ENCODE results near the gene DPM1. TPM values are rescaled to one million over a fixed set of nuclear protein-coding genes. Genes with fewer than 3 reads are reported as not detected.

DPM1 gene
- total RNA-seq, 1 donor from 2014 or later: 30.2 TPM

- Histone ChIP-seq H3K4me3 (no peak overlapping the region), H3K27me3 (no peaks in the 10 kb centered on the region), H3K27ac (no peak overlapping the region), H3K4me1 (peaks cover 80% of the 10 kb centered on the region), H3K36me3 (peaks cover 8% of the 10 kb centered on the region), H3K9me3 (no peaks in the 10 kb centered on the region)
- TF ChIP-seq CTCF (IDR thresholded peaks at IDR 0.05): no peak
- intact Hi-C loops (cut with DNase I): no loop called here
- peak; percentile 55 for ATAC-seq
- DNase-seq: peak; percentile 76
Measured at GRCh38 chr20:50919567-50919966, 38.8 kb downstream of the DPM1 start.

GRCh38 chr20:50918403-50918802 is 39.9 kb downstream of the DPM1 start:
- Histone ChIP-seq H3K9me3 (no peaks in the 10 kb centered on the region), H3K4me3 (no peak overlapping the region), H3K27ac (no peak overlapping the region), H3K27me3 (no peaks in the 10 kb centered on the region), H3K36me3 (peaks cover 5% of the 10 kb centered on the region), H3K4me1 (peaks cover 81% of the 10 kb centered on the region)
- no peak for TF ChIP-seq CTCF (IDR thresholded peaks at IDR 0.05)
- ATAC-seq (no peak), DNase-seq (no peak)
- intact Hi-C loops (cut with DNase I): no loop called here

- no peak for TF ChIP-seq CTCF (IDR thresholded peaks at IDR 0.05)
- no peak overlapping the region for H3K4me3 ChIP-seq
- intact Hi-C loops (cut with DNase I): no loop called here
- DNase-seq (no peak), ATAC-seq (no peak)
- no peaks in the 10 kb centered on the region for H3K9me3 ChIP-seq
- no peaks in the 10 kb centered on the region for H3K27me3 ChIP-seq
- H3K4me1 ChIP-seq: peaks cover 73% of the 10 kb centered on the region
- no peak overlapping the region for H3K27ac ChIP-seq
- H3K36me3 ChIP-seq: no peaks in the 10 kb centered on the region
Measured at GRCh38 chr20:50916934-50917333, 41.4 kb downstream of the DPM1 start.

GRCh38 chr20:50916257-50916656 is 42.1 kb downstream of the DPM1 start:
- H3K9me3 ChIP-seq: no peaks in the 10 kb centered on the region
- peaks cover 73% of the 10 kb centered on the region for H3K4me1 ChIP-seq
- intact Hi-C loops (cut with DNase I): no loop called here

GRCh38 chr20:50915424-50915823 is 42.9 kb downstream of the DPM1 start:
- H3K9me3 ChIP-seq: no peaks in the 10 kb centered on the region
- intact Hi-C loops (cut with DNase I): no loop called here
- ATAC-seq (no peak), DNase-seq (no peak)
- no peak overlapping the region for H3K27ac ChIP-seq
- no peak for TF ChIP-seq CTCF (IDR thresholded peaks at IDR 0.05)
- H3K27me3 ChIP-seq: no peaks in the 10 kb centered on the region
- peaks cover 68% of the 10 kb centered on the region for H3K4me1 ChIP-seq
- no peak overlapping the region for H3K4me3 ChIP-seq
- no peaks in the 10 kb centered on the region for H3K36me3 ChIP-seq

More at GRCh38 chr20:50916257-50916656, 42.1 kb downstream of the DPM1 start:
- DNase-seq: no peak
- no peak overlapping the region for H3K27ac ChIP-seq
- ATAC-seq: peak; percentile 59
- H3K36me3 ChIP-seq: no peaks in the 10 kb centered on the region
- H3K27me3 ChIP-seq: no peaks in the 10 kb centered on the region
- no peak overlapping the region for H3K4me3 ChIP-seq
- no peak for TF ChIP-seq CTCF (IDR thresholded peaks at IDR 0.05)

Measured in upper lobe of right lung (tissue), 1 donor.